ENCODE results near the gene PAQR7.
"Not testable (repeated sequence)": the region's sequence is repeated elsewhere in the genome, so short reads cannot be mapped to it uniquely, and the experiment has no call there.

PAQR7 gene

DNA sequence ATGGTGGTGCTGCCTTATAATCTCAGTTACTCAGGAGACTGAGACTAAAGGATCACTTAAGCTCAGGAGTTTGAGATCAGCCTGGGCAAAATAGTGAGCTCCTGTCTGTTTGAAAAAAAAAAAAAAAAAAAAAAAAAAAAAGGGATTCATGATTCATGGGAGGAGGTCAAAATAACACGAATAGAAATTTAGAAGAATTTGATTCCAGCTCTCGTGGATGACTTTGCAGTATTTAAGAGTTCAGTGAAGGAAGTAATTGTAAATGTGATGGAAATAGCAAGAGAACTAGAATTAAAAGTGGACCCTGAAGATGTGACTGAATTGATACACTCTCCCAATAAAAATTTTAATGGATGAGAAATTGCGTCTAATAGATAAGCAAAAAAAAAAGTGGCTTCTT is 32.0 kb downstream of the PAQR7 start:
- no peak for DNase-seq

DNA sequence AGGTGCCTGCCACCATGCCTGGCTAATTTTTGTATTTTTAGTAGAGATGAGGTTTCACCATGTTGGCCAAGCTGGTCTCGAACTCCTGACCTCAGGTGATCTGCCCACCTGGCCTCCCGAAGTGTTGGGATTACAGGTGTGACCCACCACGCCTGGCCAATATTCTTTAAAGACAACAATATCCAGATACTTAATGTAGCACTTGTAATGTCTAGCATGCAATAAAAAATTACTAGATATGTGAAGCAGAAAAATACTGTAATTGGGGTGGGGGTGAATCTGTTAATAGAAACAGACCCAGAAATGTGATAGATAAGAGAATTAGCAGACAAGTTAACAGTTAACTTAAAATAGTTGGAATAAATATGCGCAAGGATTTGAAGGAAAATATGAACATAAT is 35.7 kb downstream of the PAQR7 start:
- not testable (repeated sequence) for DNase-seq

DNA sequence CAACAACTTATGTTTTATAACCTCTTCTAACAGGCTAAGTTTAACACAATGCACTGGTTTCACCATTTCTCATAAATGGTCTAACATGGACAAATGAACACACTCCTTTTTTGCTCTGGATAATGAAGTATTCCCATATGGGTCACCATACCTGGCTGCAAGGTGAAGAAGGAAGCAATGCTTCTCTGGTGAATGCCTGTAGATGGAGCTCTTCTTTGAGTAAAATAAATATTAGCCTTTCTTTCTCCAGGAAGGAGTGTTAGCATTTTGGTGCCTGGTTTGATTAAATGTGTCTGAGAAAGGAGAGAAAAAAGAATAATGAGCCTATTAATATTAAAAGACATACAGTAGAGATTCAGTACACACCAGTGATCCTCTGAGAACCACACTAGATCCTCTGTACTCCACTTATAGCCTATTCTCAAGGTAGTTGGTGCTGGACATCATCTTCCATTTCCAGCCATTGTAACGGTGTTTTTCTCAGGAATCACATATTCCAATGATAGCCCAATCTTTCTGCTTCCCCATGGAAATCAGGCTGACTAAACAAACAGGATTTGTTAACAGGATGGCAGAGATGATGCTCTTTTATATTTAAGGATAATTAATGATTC is 38.1 kb downstream of the PAQR7 start:
- no peak for DNase-seq

DNA sequence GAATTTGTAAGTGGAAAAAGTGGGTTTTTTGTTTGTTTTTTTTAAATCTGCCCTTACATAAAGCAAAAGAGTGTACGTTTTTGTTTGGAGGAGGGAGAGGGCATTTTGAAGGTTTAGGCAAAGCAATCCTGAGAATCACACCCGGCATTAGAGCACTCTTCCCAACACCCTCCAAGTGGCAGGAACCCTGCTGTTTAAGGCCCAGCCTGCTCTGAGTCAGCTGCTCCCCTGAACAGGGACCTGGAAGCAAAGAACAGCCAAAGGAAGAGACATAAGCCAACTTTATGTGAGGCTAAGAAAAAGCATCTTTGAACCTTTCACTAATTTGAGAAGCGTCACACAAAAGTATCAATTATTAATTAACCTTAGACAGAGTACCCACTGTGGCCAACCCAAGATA is 38.8 kb downstream of the PAQR7 start:
- DNase-seq, result no peak

DNA sequence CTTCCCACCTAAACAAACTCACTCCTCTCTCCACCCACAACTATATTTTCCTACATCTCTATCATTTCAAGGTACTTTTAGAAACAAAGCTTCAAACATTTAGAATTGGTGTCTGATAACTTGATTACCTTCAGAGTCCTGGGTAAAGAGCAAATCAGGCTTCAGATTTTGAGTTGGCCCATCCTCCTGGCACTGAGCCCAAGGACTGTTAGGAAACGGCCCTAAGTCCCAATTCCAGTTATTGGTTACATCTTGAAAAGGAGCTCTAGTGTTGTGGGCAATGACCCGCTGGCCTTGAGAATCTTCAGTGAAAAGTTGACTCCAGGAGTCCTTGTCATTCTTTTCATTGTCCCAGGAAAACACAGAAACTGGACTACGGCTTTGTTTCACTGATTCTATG is 40.6 kb downstream of the PAQR7 start:
- no peak for DNase-seq

DNA sequence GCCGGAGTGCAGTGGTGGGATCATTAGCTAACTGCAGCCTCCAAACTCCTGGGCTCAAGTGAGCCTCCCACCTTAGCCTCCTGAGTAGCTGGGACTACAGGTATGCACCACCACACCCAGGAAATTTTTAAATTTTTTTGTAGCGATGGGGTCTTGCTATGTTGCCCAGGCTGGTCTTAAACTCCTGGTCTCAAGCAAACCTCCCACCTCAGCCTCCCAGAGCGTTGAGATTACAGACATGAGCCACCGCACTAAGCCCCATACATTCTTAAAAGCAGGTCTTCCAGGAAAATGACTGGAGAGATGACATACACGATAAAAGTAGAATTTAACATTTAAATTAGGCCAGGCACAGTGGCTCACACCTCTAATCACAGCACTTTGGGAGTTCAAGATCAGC is 42.4 kb downstream of the PAQR7 start:
- no peak for DNase-seq

DNA sequence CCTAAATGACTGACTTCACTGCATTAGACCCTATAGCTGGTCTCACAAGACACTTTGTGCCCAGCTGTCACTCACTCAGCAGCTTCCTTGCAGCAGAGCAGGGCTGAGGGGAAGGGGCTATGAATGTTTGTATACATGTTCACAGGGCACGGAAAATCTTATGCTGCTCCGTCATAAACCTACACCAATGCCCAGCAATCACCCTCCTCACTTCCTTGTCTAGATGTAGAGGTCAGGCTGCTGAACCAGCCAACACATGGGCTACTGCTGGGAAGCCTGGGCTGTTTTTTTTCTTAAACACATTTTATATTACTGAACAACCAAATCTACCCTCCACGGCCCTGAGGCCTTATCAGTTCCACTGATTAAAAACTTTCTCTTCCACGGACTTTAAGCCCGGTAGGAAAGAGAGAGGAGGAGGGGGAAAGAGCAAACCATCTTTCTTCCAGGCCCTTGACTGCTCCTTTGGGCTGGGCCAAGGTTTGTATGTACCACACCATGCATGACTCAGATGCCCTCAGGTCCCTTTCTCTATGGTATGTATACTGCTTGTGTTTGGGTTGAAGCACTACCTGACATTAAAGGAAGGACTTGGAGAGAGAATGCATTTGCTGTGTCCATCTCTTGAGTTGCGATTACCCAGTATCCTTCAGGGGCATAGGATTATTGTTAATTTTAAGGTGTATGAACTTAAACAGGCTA is 43.0 kb downstream of the PAQR7 start:
- DNase-seq, result no peak

DNA sequence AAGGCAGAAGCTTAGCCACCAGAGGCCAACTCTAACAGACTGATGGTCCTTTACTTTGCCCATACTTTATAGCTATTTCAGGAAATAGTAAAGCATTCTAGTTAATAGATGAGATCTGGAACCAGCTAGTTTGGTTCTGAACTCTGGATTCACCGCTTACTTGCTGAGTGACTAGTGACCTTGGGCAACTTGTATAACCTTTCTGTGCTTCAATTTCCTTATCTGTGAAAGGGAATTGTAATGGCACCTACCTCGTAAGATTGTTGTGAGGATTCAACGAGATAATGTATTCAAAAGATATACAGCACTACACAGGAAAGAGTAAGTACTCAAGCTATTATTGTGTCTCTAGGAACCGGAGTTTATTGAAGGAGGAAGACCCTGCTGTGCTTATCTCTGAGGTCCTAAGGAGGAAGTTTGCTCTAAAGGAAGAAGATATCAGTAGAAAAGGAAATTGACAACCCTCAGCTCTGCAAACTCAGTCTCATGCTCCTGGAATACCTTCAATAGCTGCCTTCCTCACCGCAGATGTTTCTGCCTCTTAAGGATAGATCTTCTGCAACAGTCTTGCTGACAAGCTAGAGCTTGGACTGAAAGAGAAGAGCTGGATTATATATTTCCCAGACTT is 43.8 kb downstream of the PAQR7 start:
- no peak for DNase-seq

DNA sequence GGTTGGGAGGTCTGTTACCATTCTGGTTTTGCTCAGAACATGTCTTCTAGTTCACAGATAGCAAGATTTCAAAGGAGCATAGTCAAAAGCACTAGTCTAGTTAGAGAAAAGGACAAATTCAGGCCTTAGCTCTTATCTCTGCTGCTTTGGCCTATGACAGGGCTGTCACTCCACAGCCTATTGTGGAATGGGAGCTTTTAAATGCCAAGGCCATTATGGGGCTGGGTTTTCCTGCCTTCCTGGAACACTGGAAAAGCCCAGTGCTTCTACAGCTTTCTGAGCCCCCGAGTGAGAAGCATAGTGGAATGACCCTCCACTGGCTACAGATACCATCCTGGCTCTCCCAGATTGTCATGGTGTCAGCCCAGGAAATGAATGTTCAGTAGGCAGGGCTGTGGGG is 46.5 kb downstream of the PAQR7 start:
- DNase-seq, result no peak

DNA sequence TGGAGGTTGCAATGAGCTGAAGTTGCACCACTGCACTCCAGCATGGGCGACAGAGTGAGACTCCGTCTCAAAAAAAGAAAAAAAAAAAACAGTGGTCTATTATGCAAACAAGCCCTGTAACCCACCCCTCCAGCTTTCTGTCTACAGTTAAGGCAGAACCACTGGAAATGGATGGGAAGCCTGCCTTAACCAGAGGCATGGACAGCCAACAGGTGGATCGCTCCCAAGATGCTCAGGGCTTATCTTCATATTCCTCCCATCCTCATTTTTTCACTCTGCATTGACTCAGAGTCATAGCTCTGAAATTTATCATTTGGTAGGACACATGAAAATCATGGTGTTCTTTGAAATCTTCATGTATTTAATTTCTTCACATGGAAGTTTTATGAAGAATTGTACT is 47.0 kb downstream of the PAQR7 start:
- no peak for DNase-seq

DNA sequence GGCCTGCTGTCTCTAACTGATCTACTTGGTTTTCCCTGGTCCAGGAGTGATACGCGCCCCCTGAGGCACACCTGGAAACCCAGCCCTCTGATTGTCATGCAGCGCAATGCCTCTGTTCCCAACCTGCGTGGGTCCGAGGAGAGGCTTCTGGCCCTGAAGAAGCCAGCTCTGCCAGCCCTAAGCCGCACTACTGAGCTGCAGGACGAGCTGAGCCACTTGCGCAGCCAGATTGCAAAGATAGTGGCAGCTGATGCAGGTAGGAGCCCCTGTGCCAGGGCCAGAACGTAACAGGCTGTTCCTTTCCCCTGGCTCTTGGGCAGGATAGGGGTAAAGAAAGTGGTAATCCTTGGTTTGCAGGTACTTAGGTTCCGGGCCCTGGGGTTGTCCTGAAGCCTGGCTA is 48.9 kb downstream of the PAQR7 start:
- DNase-seq, result no peak

DNA sequence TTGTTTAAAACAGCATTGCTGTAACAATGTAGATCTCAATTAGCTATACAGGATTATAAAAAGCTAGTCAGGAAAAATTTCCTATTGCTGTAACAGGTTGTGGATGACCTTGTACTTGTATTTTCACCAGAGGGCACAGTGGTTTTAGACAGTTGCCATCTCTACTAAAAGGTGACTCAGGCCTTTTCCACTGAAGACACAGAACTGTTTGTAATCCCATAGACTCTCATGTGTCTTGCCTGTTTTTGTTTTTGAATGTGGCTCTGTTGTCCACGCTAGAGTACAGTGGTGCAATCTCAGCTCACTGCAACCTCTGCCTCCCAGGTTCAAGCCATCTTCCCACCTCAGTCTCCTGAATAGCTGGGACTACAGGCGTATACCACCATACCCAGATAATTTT is 49.9 kb downstream of the PAQR7 start:
- DNase-seq, result no peak

DNA sequence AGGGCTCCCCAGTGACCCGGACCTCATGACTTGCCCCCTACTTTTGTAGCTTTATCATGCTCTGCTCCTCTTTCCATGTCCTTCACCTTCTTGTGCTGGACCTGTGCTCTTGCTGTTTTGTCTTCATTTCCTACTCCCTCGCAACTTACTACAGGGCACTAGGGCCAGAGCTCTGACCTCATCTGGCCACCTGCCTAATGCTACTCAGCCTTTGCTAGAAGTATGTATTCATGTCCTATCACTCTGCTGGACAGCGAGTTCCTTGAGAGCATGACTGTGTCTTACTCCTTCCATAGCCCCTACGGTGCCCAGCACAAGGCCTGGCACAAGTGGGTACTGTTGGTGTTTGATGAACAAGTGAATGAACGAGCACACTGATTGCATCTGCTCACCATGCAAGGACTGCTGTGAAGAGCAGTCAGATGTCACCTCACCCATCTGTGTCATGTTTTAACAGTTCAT is 53.8 kb downstream of the PAQR7 start:
- DNase-seq, result no peak

DNA sequence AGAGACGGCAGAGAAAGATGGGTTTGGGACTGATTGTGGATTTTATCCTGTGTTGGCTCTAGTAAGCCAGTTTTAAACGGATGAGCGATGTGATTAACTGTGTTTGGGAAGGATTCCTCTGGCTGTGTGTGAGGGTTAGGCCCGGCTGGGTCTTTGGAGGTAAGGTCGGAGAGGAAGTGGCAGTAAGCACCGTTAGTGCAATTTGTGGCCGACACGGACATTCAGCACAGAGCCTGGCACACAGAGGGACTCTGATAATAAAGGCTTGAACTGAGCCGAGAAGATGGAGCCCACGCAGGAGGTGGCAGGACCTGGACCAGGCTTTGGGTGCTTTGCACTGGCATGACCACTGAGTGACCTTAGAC is 54.4 kb downstream of the PAQR7 start:
- DNase-seq, result no peak

DNA sequence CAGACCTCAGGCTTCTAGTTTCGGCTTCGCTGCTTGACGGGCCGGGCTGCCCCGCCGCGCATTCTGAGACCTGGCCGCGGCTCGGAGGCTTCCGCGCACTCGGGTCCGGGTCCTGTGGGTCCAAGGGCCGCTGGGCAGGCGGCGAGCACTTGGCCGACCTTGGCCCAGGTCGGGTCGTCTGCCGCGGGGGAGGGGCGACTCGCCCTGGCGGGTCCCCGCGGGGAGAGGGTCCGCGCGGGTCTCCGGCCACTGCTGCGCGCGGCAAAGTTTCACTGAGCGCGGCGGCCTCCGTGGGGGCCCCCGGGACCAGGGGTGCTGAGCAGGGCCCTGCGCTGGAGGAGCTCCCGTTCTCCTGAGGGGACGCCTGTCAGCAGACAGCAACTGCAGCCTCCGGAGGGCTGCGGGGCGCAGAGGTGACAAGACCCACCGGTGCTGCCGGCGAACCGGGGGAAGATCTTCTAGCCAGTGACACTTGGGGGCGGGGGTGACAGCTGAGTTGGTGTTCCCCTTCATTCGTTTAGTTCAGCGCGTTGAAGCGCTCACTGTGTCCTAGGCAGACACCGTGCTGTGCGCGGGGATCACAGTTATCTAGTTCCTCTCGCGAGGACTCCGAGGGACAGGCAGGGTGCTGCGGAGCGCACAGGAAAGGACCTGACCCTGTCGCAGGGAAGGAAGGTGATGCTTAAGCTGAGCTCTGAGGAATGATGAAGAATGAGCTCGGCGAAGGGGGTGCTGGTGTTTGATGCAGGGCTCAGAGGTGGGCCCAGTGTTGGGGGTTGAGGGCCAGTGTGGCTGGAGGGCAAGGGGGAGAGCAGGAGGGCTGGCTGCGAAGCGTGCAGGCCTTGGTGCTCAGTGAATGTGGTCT is 55.0 kb downstream of the PAQR7 start:
- peak; percentile 44 for DNase-seq

DNA sequence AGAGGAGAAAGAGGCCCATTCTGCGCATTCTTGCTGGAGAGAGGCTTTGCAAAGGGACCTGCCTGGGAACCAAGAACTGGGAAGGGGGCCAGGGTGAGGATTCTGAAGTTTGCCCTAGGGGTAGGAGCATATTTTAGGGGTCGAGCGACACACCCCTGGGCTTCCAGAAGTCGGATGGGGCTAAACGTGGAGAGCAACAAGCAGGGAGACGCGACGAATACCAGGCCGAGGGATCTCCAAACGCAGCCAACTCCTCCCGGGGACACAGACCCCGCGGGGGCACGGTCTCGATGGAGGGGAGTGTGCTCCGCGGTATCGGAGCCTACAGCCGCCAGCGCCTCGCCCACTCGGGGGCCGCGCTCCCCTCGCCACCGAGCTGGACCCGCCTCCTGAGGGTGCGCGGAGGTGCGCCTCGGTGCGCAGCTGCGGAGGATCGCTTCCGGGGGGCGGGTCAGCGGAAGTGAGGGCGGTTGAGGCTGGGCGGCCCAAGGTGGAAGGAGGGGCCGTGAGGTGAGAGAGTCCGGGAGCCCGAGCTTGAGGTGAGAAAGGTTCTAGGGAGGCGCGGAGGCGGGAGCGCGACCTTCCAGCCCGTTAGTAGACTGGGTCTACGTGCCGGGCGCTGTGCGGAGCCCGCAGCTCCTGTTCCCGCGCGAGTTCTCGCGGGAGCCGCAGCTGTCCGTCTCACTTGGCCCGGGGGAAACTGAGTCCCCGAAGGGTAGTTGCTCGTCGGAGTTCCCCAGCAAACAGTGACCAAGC is 55.8 kb downstream of the PAQR7 start, which contains the start of gene MTFR1L:
Gene MTFR1L (plus strand): TSS at position 464 of the 756 bp plus-strand sequence. CDS start 3,151 bp downstream, outside the sequence.
- DNase-seq, result peak; percentile 90

DNA sequence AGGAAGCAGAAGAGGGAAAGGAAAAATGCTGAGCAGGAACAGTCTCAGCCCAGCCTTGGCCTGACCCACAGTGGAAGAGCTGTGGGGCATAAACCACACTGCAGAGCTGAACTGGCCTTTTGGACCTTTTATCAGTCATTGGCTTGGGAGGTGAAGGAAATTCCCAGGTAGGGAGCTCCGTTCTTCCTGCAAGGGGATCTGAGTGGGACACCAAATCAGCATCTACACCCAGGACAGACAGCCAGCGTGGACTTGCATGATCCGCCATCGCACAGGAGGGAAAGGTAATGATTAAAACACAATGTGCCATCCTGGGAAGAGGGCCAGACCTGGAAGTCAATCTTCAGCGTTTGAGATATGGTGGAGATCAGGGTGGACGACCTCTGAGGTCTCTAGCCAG is 56.9 kb downstream of the PAQR7 start:
- no peak for DNase-seq

DNA sequence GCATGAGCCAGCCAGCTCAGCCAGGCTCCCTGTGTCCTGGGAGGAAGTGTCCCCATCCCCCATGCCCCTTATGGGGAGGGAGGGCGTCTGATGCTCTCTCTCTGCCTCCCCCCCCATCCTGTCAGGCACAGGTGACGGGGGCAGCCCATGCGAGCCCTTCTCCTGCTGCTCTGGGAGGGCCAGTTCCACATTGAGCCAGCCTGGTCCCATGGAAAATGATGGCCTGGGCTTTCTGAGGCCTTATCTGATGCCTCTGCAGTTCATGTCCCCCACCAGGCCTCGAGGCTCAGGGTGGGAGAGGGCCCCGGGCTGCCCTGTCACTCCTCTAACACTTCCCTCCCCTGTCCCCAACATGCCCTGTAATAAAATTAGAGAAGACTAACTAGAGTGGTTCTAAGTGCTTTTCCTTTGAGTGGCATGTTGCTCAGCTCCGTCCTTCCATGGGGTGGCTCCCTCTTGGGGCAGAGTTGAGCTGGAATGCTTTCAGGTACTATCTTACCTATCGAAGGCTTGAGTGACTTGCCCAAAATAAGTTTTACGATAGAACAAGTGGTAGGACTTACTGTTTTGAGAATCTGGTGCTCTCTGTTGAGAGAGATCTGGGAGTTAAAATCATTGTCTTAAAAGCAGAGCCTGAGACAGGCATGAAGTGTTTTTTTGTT is 57.5 kb downstream of the PAQR7 start:
- DNase-seq, result no peak

DNA sequence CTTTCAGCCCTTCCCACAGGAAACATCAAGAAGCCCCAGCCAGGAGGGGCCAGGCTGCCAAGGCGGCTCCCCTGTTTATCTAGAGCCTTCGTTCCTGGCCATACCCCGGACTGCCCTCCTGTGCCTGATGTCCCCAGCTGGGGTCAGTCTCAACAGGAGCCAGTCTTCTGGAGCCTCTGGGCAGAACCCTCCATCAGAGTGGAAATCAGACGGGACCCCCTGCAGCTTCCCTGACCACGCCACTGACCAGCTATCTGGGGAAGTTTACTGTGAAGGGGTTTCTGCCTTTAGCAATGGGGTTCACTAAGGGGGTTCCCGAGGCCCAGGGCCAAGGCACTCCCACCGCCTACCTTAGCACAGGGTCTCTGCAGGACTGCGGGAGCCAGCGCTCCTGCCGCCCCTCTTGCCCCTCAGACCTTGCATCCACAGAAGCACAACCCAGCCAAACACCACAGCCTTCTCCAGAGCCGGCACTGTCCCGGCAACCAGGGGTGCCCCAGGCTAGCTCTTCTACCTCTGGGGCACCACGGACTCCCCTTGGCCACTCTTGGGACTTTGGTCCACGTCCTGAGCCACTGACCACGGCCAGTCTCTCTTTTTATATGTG is 59.3 kb downstream of the PAQR7 start:
- DNase-seq, result no peak

DNA sequence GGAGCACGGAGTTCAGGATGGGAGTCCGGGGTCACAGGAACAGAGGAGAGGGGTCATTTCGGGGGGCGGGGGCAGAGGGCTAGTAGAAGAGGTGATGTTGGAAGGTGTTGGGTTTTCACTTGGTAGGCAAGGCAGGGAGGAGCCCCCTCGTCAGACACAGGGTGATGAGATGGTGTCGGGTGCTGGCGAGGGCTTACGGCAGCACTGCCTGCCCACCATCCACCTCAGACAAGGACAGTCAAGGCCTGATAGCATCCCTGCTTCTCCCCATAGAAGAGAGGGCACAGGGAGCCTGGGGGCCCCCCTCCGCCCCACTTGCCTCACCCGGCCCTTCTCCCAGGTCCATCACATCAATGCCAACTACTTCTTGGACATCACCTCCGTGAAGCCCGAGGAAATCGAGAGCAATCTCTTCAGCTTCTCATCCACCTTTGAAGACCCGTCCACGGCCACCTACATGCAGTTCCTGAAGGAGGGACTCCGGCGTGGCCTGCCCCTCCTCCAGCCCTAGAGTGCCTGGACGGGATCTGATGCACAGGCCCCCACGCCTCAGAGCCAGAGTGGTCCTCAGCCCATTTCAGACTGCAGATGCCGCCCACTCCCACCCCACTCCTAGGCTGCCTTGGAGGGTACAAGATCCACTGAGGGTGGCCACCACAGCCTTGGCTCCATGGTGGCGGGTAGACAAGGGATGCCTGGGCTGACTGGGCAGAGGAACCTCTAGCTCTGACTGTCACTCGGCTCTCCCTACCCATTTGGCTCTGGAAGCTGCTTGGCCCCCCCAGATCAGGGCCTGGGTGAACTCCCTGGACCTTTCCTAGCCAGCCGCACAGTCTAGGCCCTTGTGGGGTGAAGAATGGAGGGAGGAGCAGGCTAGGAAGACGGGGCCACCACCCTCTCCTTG is 60.0 kb downstream of the PAQR7 start:
- DNase-seq, result no peak
